DMS153 (cell line): Measurements from ENCODE around the gene NPHP1.
"Not testable (repeated sequence)": the region's sequence is repeated elsewhere in the genome, so short reads cannot be mapped to it uniquely, and the experiment has no call there.

ENCODE experiments used
- DNase-seq: peaks from one replicate; lab custom pipeline; 2025; lab: John Stamatoyannopoulos, UW

NPHP1 gene

GRCh38 chr2:110204408-110205385 lies at the start of gene NPHP1:
NPHP1 (minus strand) TSS chr2:110205013; CDS start chr2:110204968, 45 bp downstream.
- DNase-seq = peak; percentile 61

- not testable (repeated sequence) for DNase-seq
These were observed 43.4 kb upstream of the NPHP1 start for GRCh38 chr2:110248081-110248795.

DNA sequence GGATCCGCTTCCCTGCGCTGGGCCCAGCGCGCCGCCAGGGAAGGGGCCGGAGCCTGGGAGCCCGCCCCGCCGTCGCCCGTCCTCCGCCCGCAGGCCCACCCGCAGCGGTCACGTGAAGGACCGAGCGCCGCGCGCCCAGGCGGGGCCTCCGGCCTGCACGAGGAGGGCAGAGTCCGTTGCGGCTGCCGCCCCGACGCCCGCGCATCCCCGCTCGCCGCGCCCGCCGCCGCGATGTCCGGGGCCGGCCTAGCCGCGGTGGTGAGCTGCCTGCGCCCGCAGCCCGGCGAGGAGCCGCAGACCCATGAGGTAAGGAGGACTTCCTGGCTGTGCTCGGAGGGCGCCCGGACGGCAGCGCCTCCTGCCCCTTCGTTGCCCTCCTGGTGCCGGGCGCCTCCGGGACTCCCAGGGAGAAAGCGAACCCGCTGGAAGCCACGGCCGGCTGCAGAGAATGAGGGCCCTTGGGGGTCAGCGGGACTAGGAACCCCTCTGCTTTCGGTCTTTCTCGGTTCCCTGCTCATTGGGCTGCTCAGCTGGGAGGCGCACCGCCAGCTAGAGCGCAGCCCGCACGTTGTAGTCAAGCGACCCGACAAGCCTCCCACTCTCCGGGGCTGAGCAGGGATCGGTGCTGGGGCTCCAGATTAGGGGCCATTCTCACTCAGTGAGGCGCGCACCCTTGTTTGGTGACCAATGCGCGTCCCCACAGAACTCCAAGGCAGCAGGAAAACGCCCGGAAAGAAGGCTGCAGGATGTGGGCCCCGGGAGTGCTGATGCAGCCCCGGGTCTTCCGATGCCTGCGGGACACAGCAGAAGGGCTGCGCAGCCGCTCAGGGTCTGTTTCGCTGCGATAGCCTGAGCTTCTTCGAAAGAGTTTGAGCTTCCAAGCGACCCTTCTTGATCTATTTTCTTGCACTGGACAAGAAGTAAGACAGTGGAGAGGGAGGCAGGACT lies 40.9 kb upstream of the NPHP1 start:
- not testable (repeated sequence) for DNase-seq

DNA sequence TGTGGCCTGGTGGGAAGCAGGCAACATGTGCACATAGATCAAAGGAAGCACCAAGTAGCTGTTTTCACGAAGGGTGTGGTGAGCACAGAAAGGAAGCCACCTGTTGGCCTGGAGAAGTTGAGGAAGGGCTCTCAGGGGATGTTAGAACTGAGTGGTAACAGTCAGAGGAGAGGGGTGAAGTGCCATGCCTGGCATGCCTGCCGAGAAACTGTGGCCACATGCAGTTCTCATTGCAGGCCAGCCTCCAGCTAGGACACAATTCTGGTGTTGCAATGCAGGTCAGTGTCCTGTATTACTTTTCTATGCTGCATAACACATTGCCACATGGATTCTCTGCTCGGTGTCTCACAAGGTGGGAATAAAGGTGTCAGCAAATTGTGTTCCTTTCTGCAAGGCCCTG lies 38.5 kb upstream of the NPHP1 start:
- DNase-seq = not testable (repeated sequence)

- not testable (repeated sequence) for DNase-seq
These were observed 29.7 kb upstream of the NPHP1 start for GRCh38 chr2:110234514-110234913.

- DNase-seq = not testable (repeated sequence)
These were observed 25.1 kb upstream of the NPHP1 start for GRCh38 chr2:110229886-110230285.

DNA sequence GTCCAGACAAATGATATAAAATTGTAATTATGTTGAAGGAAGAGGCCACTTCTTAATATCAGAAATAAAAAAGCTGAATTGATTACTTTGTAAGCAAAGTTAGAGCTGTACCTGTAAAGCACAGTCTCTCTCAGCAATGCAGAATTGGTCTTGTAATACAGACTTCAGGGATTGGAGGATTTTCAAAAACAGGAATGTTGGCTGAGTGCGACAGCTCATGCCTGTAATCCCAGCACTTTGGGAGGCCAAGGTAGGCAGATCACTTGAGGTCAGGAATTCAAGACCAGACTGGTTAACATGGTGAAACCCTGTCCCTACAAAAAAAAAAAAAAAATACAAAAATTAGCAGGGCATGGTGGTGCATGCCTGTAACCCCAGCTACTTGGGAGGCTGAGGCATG lies 17.8 kb upstream of the NPHP1 start:
- not testable (repeated sequence) for DNase-seq

- DNase-seq = no peak
These were observed 17.1 kb upstream of the NPHP1 start for GRCh38 chr2:110221938-110222337.

GRCh38 chr2:110220190-110220564 lies 15.4 kb upstream of the NPHP1 start:
- no peak for DNase-seq

DNA sequence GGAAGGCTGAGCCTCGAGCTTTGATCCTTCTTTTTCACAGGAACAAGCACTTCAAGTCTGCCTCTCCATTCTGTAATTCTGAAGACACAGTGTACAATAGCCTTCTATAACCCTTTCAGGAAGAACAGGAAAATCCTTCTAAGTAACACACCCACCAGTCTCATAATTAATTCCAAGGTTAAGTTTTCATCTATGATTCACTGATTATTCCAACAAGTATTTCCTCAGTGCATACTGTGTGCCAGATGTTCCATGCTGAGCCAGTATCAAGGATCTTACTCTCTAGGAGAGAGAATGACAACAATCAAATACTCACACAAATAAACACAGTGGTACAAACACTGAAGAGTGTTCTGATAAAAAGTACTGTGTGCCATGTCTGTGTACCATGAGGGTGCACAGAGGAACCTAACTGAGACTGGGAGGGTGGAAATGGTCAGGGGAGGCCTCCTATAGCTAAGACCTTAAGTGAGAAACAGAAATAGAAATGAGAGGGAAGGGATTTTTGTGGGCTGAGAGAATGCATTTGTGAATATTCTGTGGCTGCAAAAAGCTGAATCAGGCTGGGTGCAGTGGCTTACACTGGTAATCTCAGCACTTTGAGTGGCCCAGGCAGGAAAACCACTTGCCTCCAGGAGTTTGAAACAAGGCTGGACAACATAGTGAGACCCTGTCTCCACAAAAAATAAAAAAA lies 14.8 kb upstream of the NPHP1 start:
- DNase-seq = no peak

- DNase-seq = not testable (repeated sequence)
These were observed 14.1 kb upstream of the NPHP1 start for GRCh38 chr2:110218889-110219288.

- DNase-seq = no peak
These were observed 12.0 kb upstream of the NPHP1 start for GRCh38 chr2:110216803-110217202.

- no peak for DNase-seq
These were observed 11.4 kb upstream of the NPHP1 start for GRCh38 chr2:110216199-110216598.

GRCh38 chr2:110215566-110216158 lies 10.8 kb upstream of the NPHP1 start:
- no peak for DNase-seq

DNA sequence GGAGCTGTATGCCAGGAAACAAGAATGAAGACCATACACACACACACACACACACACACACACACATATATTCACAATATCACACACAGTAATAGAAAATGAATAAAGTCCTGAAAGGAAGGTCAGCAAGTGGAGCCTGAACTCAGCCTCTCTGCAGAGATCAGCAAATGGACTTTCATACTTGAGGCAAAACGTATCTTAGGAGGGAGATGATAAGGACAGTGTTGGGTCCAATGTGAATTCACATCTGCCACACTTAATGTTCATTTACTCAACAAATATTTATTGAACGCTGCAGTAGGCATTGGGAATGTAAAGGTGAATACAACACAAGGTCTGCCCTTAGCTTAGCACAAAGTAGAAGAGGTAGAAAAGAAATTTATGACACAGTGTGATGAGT lies 10.3 kb upstream of the NPHP1 start:
- no peak for DNase-seq

DNA sequence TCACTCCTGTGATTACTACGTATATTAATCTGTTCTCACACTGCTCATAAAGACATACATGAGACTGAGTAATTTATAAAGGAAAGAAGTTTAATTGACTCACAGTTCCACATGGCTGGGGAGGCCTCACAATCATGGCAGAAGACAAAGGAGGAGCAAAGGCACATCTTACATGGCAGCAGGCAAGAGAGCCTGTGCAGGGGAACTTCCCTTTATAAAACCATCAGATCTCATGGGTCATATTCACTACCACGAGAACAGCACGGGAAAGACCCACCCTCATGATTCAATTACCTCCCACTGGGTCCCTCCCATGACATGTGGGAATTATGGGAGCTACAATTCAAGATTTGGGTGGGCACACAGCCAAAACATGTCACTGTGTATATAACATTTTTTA lies 8.7 kb upstream of the NPHP1 start:
- not testable (repeated sequence) for DNase-seq

DNA sequence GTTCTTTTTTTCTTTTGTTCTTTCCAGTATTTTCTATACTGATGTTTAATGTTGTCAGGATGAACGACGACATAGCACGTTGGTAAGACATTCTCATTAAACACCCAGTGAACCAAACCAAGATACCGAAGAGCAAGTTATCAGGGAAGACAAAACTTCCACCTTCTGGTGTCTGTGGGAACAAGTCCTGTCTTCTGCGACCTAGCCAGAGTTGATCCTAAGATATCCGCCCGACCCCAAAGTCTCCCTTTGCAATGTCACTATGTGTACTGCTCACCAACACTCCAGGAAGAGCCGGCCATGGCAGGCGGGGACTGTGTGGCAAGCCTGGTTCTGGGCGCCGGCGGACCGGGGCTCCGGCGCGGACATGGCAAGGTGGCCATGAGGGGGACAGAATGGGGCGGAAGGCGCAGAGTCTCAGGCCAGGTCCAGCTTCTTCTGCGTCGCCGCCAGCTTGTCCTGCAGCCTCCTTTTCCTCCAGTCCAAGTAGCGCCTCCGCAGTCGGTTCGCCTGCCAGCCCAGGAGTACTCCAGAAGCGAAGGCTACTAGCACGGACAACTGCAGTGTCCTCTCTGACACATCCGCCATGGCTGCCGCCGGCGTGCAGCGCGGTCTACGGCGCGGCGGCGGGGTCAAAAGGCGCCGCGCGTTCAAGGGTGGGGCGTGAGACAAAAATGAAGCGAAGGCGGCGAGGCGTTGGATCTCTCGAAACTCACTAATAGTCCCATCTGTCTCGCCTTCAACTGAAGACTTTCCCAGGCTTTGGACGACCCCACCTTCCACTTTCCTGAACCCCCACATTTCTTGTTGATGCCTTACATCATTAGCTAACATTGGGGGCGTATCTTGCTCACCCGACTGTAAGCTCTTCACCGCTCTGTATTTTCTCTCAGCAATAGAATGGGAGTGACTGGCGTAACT lies 7.4 kb upstream of the NPHP1 start, which contains the start of gene MTLN:
Gene MTLN (minus strand): TSS at position 610 of the 921 bp plus-strand sequence. CDS start 22 bp downstream, at position 588.
- DNase-seq = peak; percentile 15

DNA sequence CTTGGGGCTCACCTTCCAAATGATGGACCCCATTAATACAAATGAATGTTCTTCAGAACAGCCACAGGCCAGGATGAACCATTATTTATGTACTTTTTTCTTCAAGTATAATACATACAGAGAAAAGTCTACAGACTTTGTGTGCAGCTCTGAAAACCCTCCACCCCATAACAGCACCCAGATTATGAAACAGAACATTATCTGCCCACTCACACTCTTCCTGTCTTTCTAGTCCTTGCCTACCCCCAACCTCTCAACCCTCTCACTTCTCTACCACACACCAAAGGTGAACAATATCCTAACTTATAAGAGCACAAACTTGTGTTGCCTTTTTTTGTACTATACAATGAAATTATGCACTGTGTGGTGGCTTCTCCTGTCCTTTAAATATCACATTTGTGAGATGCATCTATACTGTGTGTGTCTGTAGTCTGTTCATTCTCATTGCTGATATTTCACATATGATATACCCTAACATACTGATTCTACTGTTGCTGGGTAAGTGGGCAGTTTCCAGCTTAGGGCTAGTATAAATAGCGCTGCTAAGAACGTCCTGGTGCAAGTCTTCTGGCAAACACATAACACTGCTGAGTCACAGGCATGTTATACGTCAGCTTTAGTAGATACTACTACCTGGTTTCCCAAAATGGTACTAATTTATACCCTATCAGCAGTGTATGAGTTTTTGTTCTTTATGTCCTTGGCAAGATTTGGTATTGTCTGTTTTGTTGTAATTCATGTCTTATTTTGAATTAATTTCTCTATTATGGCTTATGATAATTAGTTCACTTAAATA lies 1.0 kb upstream of the NPHP1 start:
- DNase-seq = no peak

DNA sequence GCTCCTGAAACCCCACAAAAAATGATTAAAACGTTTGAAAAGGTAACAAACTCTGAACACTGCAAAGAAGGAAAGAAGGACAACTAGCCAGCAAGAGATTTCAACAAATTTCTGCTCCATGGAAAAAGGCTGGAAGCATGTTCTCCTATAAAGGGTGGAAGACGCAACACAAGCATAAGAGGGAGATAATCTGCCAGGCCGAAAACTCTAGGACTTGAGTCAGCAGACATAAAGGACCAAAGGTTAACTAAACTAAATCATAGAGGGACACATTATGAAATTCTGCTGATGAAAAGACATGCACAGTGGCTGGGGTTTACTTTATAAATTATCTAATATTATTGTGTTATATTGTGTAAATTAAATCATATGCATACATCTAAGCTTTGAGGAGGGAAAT lies 6.8 kb downstream of the NPHP1 start:
- DNase-seq = no peak
